Calu3 (cell line): ENCODE measurements around the gene CCDC136. TPM values are rescaled to one million over a fixed set of nuclear protein-coding genes. Genes with fewer than 3 reads are reported as not detected.

Experiments used
- BruUV-seq: library from RNA; stranded (reverse); fragments of 400-500 nt; replicated peaks from 2 replicates; lab custom pipeline; 2021; lab: Mats Ljungman, UMichigan
- CTCF ChIA-PET: fragments of 300-600 bp; sonication (Branson Sonifier 250); formaldehyde crosslinking; loops from one replicate; lab custom pipeline; 2022; ENCODE audit warnings: antibody characterized with exemption; lab: Charles Lee
- DNase-seq: peaks from one replicate; pipeline ENCODE4 v3.0.0; 2022
- H3K27ac Mint-ChIP-seq: one replicate; pipeline ENCODE4 v1.8.0; 2022; ENCODE audit warnings: mixed read lengths; ENCODE audit not compliant: unreplicated experiment
- H3K27me3 Mint-ChIP-seq: one replicate; pipeline ENCODE4 v1.8.0; 2022; ENCODE audit warnings: mixed read lengths; ENCODE audit not compliant: unreplicated experiment
- H3K36me3 Mint-ChIP-seq: one replicate; pipeline ENCODE4 v1.8.0; 2022; ENCODE audit warnings: mild to moderate bottlenecking, moderate library complexity, mixed read lengths; ENCODE audit not compliant: insufficient read depth, unreplicated experiment
- H3K4me1 Mint-ChIP-seq: one replicate; pipeline ENCODE4 v1.8.0; 2022; ENCODE audit warnings: mild to moderate bottlenecking, low read depth, mixed read lengths; ENCODE audit not compliant: unreplicated experiment
- H3K4me3 Mint-ChIP-seq: one replicate; pipeline ENCODE4 v1.8.0; 2022; ENCODE audit warnings: mild to moderate bottlenecking, low read depth, moderate library complexity, mixed read lengths; ENCODE audit not compliant: unreplicated experiment
- H3K9me3 Mint-ChIP-seq: one replicate; pipeline ENCODE4 v1.8.0; 2022; ENCODE audit warnings: low read depth, mixed read lengths; ENCODE audit not compliant: unreplicated experiment
- intact Hi-C: fragments of 100-400 bp; cut with micrococcal nuclease; formaldehyde crosslinking; loops from one replicate; pipeline ENCODE4 v1.10.0; 2022; ENCODE audit not compliant: unreplicated experiment
- total RNA-seq: library from RNA; stranded (reverse); gene quantifications from 2 replicates; pipeline ENCODE4 v1.2.3, GENCODE V29; 2022
- TF ChIP-seq, protein P1 (sequence below): fragments of 200-600 bp; IDR thresholded peaks from one replicate; pipeline ENCODE4 v1.8.0; 2022; ENCODE audit warnings: antibody characterized with exemption; ENCODE audit not compliant: unreplicated experiment

CCDC136 gene
- total RNA-seq, 1 experiment from 2014 or later = 5.9 TPM

DNA sequence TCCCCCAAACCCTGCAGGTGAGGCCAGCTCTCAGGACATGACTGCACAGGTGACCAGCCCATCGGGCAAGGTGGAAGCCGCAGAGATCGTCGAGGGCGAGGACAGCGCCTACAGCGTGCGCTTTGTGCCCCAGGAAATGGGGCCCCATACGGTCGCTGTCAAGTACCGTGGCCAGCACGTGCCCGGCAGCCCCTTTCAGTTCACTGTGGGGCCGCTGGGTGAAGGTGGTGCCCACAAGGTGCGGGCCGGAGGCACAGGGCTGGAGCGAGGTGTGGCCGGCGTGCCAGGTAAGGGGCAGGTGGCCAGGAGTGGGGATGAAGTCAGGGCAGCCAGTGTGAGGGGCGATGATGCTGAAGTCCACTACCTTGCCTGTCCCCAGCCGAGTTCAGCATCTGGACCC is 62.6 kb downstream of the CCDC136 start:
- TF ChIP-seq, protein P1, sequence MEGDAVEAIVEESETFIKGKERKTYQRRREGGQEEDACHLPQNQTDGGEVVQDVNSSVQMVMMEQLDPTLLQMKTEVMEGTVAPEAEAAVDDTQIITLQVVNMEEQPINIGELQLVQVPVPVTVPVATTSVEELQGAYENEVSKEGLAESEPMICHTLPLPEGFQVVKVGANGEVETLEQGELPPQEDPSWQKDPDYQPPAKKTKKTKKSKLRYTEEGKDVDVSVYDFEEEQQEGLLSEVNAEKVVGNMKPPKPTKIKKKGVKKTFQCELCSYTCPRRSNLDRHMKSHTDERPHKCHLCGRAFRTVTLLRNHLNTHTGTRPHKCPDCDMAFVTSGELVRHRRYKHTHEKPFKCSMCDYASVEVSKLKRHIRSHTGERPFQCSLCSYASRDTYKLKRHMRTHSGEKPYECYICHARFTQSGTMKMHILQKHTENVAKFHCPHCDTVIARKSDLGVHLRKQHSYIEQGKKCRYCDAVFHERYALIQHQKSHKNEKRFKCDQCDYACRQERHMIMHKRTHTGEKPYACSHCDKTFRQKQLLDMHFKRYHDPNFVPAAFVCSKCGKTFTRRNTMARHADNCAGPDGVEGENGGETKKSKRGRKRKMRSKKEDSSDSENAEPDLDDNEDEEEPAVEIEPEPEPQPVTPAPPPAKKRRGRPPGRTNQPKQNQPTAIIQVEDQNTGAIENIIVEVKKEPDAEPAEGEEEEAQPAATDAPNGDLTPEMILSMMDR = no peak
- intact Hi-C loops = no loop called here
- no peaks in the 10 kb centered on the region for H3K9me3 Mint-ChIP-seq
- no peak overlapping the region for H3K4me3 Mint-ChIP-seq
- H3K27me3 Mint-ChIP-seq = peaks cover 40% of the 10 kb centered on the region
- H3K36me3 Mint-ChIP-seq = no peaks in the 10 kb centered on the region
- no TSS peak for BruUV-seq
- peaks cover 9% of the 10 kb centered on the region for H3K4me1 Mint-ChIP-seq
- H3K27ac Mint-ChIP-seq = no peak overlapping the region
- CTCF ChIA-PET = no interaction called here
- no peak for DNase-seq

DNA sequence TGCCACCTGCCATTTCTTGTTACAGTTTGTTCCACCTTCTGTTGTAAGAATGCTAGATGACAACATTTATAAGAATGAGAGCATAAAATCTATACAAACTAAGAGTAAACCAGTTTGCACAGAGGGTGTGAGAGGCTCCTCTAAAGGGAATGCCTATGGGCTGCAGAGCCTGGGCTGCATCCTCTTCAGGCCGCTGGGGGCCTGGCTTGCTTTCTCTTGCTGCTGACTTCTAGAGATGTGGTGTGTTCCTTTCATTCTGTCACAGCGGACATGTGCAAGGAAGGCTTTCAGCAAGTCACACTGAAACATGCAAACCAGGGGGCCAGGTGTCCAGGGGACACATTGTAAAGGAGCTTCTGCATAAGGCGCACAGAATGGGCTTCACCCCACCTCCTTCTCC is 63.8 kb downstream of the CCDC136 start:
- no peak overlapping the region for H3K4me3 Mint-ChIP-seq
- BruUV-seq = no TSS peak

DNA sequence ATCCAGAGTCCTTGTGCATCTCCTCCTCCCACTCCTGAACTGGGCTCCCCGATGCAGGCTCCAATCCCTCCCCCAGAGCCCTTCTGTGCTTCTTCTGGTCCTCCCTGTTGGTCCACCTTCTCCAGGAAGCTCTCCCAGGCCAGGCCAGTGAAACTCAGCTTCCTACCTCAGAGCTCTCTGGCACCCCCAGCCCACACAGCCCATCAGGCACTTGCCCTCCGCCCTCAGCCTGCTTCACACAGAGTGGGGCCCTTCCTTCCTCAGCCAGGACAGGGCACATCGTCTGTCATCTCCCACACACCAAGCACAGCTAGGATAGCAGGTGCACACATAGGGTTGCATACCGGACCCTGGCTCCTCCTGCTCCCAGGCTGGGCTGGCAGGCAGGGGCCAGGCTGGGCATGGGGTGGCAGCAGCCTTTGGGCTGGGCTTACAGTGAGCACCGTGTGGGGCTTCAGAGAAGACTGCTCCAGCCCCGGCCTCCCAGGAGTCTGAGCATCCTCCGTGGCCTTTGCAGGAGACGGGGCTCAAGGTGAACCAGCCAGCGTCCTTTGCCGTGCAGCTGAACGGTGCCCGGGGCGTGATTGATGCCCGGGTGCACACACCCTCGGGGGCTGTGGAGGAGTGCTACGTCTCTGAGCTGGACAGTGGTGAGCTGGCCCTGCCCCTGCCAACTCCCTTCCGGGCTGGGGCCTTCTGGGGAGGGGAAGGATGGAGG is 64.4 kb downstream of the CCDC136 start:
- no peaks in the 10 kb centered on the region for H3K9me3 Mint-ChIP-seq

More for the DNA sequence above, 63.8 kb downstream of the CCDC136 start:
- CTCF ChIA-PET = no interaction called here
- Mint-ChIP-seq H3K36me3 (no peaks in the 10 kb centered on the region), H3K27me3 (peaks cover 40% of the 10 kb centered on the region), H3K9me3 (no peaks in the 10 kb centered on the region), H3K27ac (no peak overlapping the region), H3K4me1 (no peaks in the 10 kb centered on the region)
- intact Hi-C loops = no loop called here
- no peak for DNase-seq
- TF ChIP-seq, protein P1 = no peak

GRCh38 chr7:128858380-128859231 is 66.8 kb downstream of the CCDC136 start:
- Mint-ChIP-seq H3K9me3 (no peaks in the 10 kb centered on the region), H3K36me3 (peaks cover 17% of the 10 kb centered on the region), H3K4me1 (peaks cover 8% of the 10 kb centered on the region), H3K27me3 (peaks cover 35% of the 10 kb centered on the region), H3K27ac (no peak overlapping the region), H3K4me3 (no peak overlapping the region)
- no peak for DNase-seq
- CTCF ChIA-PET = no interaction called here
- intact Hi-C loops = no loop called here
- TF ChIP-seq, protein P1 = no peak
- no TSS peak for BruUV-seq

More for the DNA sequence above, 64.4 kb downstream of the CCDC136 start:
- H3K36me3 Mint-ChIP-seq = no peaks in the 10 kb centered on the region
- no peaks in the 10 kb centered on the region for H3K4me1 Mint-ChIP-seq
- intact Hi-C loops = no loop called here
- no peak for DNase-seq
- no TSS peak for BruUV-seq
- TF ChIP-seq, protein P1 = no peak
- H3K27me3 Mint-ChIP-seq = peaks cover 40% of the 10 kb centered on the region
- CTCF ChIA-PET = no interaction called here
- H3K4me3 Mint-ChIP-seq = no peak overlapping the region
- H3K27ac Mint-ChIP-seq = no peak overlapping the region
